Astrocyte of the spinal cord (primary cell): ENCODE measurements around the gene ZNF836.

Experiments used
- DNase-seq: peaks from one replicate; pipeline ENCODE4 v3.0.0; 2011; ENCODE audit warnings: low read depth, low spot score
- H3K4me3 ChIP-seq: 2 replicates; pipeline ENCODE4 v1.5.1; 2011; ENCODE audit warnings: low read depth, mild to moderate bottlenecking, low read length, moderate library complexity
- in situ Hi-C: cut with HindIII; loops from 2 replicates; pipeline ENCODE4 v1.10.0; 2017; ENCODE audit warnings: low sequenced_read_pairs
- TF ChIP-seq, protein P1 (sequence below): IDR thresholded peaks from 2 replicates; pipeline ENCODE4 v1.5.1; 2012; ENCODE audit warnings: low read depth, mild to moderate bottlenecking, low read length, inconsistent platforms

The ZNF836 gene

GRCh38 chr19:52188822-52189734 lies 17.7 kb upstream of the ZNF836 start:
- peak overlapping the region; percentile 42 for H3K4me3 ChIP-seq
- in situ Hi-C loops = no loop called here
- no peak for DNase-seq
- TF ChIP-seq, protein P1, sequence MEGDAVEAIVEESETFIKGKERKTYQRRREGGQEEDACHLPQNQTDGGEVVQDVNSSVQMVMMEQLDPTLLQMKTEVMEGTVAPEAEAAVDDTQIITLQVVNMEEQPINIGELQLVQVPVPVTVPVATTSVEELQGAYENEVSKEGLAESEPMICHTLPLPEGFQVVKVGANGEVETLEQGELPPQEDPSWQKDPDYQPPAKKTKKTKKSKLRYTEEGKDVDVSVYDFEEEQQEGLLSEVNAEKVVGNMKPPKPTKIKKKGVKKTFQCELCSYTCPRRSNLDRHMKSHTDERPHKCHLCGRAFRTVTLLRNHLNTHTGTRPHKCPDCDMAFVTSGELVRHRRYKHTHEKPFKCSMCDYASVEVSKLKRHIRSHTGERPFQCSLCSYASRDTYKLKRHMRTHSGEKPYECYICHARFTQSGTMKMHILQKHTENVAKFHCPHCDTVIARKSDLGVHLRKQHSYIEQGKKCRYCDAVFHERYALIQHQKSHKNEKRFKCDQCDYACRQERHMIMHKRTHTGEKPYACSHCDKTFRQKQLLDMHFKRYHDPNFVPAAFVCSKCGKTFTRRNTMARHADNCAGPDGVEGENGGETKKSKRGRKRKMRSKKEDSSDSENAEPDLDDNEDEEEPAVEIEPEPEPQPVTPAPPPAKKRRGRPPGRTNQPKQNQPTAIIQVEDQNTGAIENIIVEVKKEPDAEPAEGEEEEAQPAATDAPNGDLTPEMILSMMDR = no peak

DNA sequence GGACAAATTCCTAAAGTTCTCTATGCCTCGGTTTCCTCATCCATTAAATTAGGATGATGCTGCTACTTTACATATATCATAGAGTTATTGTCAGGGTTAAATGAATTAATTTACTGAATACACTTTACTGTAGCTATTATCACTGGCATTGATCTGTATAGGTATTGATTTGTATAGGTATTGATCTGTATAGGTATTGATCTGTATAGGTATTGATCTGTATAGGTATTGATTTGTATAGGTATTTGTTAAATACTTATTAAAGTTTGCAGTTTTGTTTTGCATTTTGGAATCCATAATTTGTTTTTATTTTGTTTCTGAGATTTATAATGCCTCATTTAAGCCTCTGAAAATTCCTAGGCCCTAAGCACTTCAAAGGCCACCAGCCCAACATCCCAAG lies 16.0 kb upstream of the ZNF836 start:
- in situ Hi-C loops = no loop called here
- no peak for DNase-seq
- TF ChIP-seq, protein P1 = no peak
- H3K4me3 ChIP-seq = no peak overlapping the region

- in situ Hi-C loops = no loop called here
- TF ChIP-seq, protein P1 = no peak
- no peak overlapping the region for H3K4me3 ChIP-seq
- no peak for DNase-seq
Measured at GRCh38 chr19:52176574-52176973, 5.2 kb upstream of the ZNF836 start.

DNA sequence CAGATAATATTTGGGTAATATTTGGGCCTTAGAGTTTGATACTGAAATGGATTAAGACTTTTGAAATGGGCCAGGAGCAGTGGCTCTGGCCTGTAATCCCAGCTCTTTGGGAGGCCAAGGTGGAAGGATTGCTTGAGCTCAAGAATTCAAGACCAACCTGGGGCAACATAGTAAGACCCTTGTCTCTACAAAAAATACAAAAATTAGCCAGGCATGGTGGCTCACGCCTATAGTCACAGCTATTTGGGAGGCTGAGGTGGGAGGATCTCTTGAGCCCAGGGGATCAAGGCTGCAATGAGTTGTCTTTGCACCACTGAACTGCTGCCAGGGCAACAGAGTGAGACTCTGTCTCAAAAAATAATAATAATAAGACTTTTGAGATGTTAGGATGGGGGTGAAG lies 926 bp upstream of the ZNF836 start:
- TF ChIP-seq, protein P1 = no peak
- in situ Hi-C loops = no loop called here
- no peak for DNase-seq
- H3K4me3 ChIP-seq = no peak overlapping the region

DNA sequence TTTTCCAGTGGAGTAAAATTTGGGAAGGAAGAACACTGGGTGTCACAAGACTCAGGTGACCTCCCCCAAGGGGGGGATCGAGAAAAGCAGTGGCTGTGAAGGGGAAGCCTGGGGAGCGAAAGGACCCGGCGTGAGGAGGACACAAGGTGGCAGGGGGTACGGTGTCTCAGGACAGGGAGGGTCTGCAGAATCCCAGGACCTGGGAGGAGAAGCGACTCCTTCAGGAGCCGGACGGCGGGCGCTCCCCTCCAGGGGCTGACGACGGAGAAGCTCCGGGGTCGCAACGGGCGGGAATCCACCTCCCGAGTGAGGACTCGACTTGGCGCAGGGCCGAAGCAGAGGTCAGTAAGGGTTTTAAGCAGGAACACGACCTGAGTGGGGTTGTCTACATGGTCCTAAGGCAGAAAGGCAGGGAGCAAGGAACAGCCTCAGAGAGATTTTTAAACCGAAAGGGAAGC lies 529 bp downstream of the ZNF836 start:
- in situ Hi-C loops = no loop called here
- peak overlapping the region; percentile 88 for H3K4me3 ChIP-seq
- TF ChIP-seq, protein P1 = no peak
- no peak for DNase-seq

DNA sequence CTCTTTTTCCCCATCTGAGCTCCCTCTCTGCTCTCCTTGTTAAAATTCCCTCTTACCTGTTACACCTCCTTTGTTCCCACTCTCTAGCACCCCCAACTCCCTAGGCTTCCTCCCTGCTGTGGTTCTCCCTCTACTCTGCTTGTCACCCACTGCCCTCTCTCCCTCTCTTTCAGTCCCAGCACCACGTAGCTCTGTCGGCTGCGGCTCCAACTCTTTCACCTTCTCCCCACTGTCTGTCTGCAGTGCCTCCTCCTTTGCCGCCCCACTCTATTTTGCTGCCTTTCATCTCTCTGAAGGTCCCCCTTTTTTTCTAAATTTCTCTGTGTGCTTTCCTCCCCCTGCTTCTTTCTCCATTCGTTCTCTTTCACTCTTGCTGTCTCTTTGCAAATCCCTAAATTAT lies 1.1 kb downstream of the ZNF836 start:
- H3K4me3 ChIP-seq = peak overlapping the region; percentile 88
- in situ Hi-C loops = no loop called here
- DNase-seq = no peak
- TF ChIP-seq, protein P1 = no peak
